Measurements from ENCODE around the gene B4GALT1.
A peak's percentile ranks its signal among the peaks of the same experiment; 100 is the strongest.
"Not testable (repeated sequence)": the region's sequence is repeated elsewhere in the genome, so short reads cannot be mapped to it uniquely, and the experiment has no call there.

The B4GALT1 gene

GRCh38 chr9:33165263-33166151, 1.6 kb downstream of the B4GALT1 start:
- DNase-seq (ENCODE audit: insufficient read length, low spot score): no peak
- no peak for TF ChIP-seq CTCF (IDR thresholded peaks at IDR 0.05; ENCODE audit: insufficient read depth, missing control alignments)
- FAIRE-seq: no peak

- not testable (repeated sequence) for DNase-seq (ENCODE audit: insufficient read length, low spot score); FAIRE-seq
Observed at GRCh38 chr9:33164921-33165262, 2.2 kb downstream of the B4GALT1 start.

- DNase-seq (ENCODE audit: insufficient read length, low spot score) (no peak), FAIRE-seq (no peak)
- TF ChIP-seq CTCF (IDR thresholded peaks at IDR 0.05; ENCODE audit: insufficient read depth, missing control alignments): no peak
Observed at GRCh38 chr9:33164138-33164809, 2.9 kb downstream of the B4GALT1 start.

- TF ChIP-seq CTCF (IDR thresholded peaks at IDR 0.05; ENCODE audit: insufficient read depth, missing control alignments): no peak
- FAIRE-seq: no peak
Observed at GRCh38 chr9:33163433-33164137, 3.6 kb downstream of the B4GALT1 start.

GRCh38 chr9:33162721-33163311, 4.3 kb downstream of the B4GALT1 start:
- DNase-seq (ENCODE audit: insufficient read length, low spot score) (no peak), FAIRE-seq (no peak)
- no peak for TF ChIP-seq CTCF (IDR thresholded peaks at IDR 0.05; ENCODE audit: insufficient read depth, missing control alignments)

More at GRCh38 chr9:33163433-33164137, 3.6 kb downstream of the B4GALT1 start:
- no peak for DNase-seq (ENCODE audit: insufficient read length, low spot score)

- DNase-seq (ENCODE audit: insufficient read length, low spot score) (peak; percentile 70), FAIRE-seq (no peak)
- TF ChIP-seq CTCF (IDR thresholded peaks at IDR 0.05; ENCODE audit: insufficient read depth, missing control alignments): no peak
Observed at GRCh38 chr9:33161589-33162132, 5.5 kb downstream of the B4GALT1 start.

GRCh38 chr9:33161011-33161588, 6.0 kb downstream of the B4GALT1 start:
- FAIRE-seq (no peak), DNase-seq (ENCODE audit: insufficient read length, low spot score) (no peak)
- TF ChIP-seq CTCF (IDR thresholded peaks at IDR 0.05; ENCODE audit: insufficient read depth, missing control alignments): no peak

GRCh38 chr9:33160446-33160845, 6.7 kb downstream of the B4GALT1 start:
- not testable (repeated sequence) for FAIRE-seq; DNase-seq (ENCODE audit: insufficient read length, low spot score)
